Measurements from ENCODE around the gene GSX2.

Gene GSX2

DNA sequence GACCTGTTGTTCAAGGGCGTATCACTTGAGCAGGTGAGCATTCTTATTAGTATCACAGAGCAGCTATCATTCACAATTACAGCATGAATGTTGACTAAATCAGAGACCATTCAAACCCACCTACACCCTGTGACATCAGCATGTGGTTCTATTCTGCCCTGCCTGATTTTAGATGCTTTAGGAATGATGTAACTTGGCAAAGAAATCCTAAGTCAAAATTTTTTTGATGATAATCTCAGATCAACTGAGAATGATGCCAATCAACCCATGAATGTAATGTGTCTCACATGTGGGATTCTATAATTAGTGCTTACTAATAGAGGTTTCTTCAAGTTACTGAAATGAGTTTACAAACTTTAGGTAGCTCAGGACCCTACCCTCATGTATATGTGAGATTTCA, 22.2 kb upstream of the GSX2 start:
- DNase-seq (ENCODE audit: low read depth) = no peak

DNA sequence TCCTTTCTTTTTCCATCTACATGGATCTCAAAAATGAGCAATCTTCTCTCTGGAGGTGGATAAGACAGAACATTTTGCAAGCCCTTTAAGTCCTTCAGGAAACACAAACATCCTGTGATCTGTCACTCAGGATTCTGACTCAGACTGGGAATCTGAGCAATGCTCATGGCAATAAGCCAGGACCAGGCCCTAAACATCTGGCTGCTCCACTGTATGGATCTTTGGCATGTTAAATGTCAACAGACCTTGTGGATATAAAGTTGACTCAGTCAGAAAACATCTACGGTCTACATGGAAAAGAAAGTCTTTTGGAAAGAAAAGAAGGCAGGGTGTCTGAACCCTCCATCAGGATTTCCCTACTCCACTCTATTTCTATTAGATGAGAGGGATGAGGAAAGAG, 17.8 kb upstream of the GSX2 start:
- DNase-seq (ENCODE audit: low read depth) = no peak

DNA sequence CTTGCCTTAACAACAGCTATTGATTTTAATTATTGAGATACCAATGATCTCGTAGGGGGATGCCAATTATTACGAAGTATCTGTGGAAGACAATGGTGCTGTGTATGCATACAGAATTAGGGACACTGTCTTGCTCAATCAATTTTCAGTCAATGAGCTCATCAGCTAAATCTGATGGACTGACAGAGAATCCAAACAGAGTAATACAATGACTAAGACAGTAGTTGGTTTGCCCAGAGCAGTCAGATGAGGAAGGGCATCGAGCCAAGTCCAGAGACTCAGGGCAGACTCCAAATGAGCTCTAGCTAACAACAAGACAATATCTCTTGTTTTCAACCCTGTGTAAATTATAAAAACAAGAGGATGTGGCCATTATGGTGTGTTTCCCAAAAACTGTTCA, 14.7 kb upstream of the GSX2 start:
- DNase-seq (ENCODE audit: low read depth) = no peak

DNA sequence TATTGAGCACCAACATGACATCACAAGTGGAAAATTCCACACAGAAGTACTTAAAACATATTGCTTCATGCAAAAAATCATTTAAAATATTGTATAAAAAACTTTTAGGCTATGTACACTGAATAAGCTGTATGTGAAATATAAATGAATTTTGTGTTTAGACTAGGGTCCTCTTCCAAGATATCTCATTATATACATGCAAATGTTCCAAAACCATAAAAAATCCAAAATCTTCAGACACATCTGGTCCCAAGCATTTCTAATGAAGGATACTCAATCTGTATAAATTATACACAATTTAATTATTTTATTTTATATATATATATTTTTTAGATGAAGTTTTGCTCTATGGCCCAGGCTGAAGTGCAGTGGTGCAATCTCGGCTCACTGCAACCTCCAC, 10.1 kb upstream of the GSX2 start:
- no peak for DNase-seq (ENCODE audit: low read depth)

DNA sequence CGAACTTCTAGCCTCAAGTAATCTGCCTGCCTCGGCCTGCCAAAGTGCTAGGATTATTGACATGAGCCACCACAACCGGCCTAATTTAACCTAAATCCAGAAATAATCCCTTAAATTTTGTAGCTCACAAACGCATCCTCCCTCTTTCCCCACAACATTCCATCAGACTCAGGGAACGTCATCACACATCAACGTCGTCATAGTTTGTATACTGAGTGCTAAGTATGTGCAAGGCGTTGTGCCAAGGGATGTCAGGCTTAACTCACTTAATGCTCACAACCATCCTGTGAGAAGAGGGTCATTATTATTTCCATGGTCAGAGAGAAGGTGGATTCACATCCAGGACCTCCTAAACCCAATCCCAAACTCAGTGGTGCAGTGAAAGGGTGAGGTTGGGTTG, 9.6 kb upstream of the GSX2 start:
- DNase-seq (ENCODE audit: low read depth) = no peak

DNA sequence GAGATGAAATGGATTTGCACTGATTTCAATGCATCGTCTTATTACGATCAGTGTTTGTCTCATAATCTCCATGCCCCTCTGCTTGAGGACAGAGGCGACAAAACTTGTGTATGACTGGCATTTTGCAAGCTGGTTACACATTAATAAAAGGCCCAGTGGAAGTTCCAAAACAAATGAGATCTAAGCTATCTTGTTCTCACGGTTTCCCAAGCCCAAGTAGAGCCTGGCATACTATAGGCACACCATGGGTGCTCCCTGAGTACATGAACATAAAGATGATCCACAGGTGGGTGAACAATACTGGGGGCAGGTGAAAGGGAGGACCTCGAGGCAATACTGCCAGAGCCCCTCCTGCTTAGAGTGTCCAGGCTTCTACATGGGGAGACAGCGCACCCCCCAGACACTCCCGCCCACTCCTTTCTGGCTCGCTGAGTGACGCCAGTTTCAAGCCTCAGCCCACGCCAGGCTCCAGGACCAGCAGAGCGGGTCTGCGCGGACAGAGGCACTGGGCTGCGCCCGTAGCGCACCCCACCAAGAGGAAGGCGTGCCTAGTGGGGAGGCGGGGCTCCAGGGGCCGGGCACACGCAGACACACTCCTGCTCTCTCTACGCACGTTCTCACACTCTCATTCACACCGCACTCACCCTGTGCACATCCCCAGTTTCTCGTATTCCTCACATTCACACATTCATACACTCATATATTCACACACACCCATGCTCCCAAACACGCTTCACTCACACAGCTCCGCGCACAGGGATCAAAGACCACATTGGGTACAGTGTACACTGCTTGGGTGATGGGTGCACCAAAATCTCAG, 8.9 kb upstream of the GSX2 start:
- no peak for DNase-seq (ENCODE audit: low read depth)

DNA sequence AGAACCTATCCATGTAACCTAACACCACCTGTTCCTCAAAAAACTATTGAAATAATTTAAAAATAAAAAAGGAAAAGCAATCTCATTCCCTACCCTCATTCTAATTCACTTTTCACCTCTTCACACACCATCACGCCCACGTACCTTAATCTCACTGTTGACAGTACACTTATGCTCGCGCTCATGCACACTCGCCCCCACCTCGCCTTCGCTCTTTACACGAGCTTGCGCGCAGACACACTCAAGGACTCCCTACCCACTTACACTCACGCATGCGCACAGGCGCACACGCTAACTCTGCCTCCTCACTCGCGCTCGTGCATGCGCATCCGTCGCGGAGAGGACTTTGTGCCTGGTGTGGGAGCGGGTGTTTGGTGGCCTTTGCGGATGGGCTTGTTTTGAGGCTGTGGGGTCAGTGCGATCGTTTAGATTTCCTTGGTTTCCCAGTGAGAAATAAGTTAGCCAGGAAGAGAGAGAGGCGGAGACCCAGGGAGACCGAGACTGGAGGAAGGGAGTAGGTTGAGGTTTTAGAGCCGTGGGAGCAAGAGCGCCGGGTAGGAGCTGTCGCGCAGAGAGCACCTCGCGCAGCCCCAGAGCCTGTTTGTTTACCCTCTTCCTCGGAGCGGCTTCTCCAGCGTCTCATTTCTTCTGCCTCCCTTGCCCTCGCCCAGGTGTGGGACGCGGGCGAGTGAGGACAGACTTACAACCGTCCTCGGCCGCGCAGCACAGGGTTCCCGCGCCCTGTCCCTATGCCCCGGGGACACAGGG, 8.1 kb upstream of the GSX2 start:
- DNase-seq (ENCODE audit: low read depth) = peak; percentile 79

DNA sequence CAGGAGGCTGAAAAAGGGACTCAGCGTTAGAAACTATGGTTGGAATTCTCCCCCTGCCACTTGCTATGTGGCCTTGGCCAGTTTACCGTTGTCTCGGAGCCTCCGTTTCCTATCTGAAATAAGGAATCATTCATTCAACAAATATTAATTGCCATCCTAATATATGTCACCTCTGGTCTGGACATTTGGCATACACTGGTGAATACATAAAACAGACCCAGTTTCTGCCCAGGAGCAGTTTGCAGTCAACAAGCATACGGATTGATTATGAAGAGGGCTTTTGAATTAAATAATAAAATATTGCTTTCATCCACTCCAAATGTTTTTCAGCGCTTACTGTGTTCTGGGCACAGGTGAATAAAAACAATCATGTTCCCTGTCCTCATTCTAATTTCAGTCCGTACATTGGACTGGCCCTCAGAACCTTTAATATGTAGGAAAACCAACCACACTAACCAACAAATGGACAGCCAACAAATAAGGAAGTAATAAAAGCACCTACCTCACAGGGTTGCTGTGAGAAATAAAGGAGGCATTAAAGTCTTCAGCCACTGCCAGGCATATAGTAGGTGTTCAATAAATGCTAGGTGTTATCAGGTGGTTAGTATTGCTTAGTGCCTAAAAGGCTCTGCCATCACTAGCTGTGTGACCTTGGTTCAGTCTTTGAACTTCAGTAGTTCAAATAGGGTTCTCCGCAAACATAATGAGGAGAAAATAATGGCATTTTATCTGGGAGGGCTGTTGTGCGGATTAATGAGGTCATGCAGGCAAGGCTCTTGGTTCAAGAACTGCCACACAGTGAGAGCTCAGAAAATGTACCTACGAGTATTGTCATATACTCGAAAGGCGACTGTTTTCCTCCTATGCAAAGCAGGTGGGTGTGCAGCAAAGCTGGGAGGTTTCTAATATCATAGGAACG, 7.3 kb upstream of the GSX2 start:
- no peak for DNase-seq (ENCODE audit: low read depth)

DNA sequence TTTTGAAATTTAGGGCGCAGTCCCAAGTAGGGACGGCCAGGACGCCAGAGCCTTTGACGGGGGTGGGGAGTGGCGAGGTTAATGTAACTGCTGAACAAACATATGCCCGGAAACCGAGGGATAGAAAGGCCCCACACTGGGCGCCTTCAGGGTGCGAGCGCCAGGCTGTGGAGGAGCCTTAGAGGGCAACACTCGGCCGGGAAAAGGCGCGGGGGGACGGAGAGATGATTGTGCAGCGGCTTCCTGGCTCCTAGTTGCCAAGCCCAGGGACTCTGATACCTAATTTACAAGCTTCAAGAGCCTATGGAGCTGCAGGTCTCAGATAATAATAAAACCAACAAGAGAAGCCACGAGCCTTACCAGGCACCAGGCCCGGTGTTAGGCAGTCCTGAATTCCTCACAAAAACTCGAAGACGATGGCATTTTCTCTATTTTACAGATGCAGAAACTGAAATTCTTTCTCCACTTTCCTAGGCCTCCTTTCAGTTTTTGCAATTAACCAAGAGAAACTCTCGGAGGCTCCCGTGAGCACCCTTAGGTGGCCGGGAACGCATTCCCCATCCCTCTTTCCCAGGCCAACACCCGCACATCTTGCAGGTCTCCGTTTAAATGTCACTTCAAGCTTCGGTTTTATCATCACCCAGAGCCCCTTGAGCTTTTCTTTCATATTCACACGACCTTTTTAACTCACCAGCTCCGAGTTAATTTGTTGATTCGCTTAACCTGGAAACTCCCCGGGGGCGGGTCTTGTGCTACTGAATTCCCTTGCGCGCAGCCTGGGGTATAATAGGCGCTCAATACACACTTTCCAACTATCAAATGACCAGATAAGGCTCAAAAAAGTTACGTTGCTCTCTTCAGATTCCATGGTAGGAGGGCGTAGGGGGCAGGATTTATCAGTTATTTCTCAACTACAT, 6.4 kb upstream of the GSX2 start:
- DNase-seq (ENCODE audit: low read depth) = no peak

DNA sequence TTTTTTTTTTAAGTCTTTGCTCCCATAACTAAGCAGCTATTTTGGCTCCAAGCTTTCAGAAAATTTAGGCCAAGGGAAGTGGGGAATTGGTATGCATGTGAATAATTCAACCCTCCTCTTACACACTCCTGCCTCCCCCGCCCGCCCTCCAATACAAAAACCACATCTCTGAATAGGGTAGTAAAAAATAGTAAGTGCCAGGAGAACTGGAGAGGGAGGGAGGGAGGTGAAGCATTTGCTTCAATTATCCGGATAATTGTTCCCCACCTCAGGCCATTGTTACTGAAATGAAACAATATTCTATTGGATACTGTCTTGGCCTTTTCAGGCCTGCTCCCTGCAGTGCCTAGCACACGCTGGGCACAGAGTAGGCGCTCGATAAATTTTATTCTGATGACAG, 5.5 kb upstream of the GSX2 start:
- no peak for DNase-seq (ENCODE audit: low read depth)

DNA sequence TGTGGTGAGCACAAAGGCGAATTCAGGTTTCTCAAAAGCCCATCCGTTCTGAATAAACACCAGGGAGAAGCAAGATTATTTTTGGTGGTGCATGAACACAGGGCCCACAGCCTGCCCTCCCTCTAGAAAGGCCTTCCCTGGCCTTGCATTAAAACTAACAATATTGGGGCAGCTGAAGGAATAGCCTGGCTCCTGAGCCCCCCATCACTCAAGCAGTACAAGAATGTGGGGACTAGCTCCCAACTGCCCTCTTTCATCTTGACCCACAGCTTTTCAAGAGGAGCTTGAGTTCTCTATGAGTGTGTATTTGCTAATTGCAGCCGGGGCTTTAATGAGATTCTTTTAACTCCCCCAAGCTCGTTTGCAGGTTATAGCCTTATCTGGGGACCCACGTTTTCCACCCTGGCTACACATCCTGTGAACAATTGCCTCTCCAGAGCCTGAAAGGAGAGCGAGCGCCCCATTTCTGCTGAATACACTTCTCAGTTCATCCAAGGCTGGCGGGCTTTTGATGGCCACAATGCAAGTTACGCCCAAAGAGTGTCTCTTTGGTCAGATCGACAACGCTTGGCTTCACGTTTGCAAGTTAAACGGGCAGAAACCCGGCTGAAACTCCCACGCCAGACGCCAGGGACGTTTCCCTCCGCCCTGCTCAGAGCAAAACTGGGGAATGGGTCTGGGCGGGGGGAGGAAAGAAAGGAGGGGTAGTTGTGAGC, 4.7 kb upstream of the GSX2 start:
- DNase-seq (ENCODE audit: low read depth) = no peak

DNA sequence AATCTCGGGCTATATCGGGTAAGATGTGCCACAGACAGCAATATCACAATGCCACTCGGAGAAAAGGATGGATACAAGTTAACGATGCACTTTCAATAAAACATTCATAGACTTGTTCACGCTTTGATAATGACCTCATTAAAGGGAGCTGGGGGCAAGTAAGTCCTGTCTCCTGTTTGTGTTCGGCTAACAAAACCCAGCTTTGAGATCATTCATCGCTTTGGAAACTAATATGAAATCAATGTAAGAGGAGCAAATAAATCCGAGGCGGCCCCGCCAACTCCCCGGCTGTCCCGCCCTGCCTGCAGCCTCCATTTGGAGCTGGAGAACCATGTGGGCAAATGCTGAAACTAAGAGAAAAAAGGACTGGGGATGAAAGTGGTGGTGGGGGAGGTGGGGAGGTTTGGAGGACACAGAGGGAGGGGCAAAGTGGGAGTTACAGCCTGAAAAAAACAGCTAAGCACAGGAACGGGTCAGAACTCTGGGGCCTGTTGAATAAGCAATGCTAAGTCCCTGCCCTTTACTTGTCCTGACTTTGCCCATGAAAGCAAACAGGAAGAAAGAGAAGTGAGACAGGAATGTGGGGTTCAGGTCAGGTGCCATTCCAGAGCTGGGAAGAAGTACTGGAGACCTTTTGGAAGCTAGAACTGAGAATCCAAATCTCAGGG, 3.5 kb upstream of the GSX2 start:
- DNase-seq (ENCODE audit: low read depth) = no peak

DNA sequence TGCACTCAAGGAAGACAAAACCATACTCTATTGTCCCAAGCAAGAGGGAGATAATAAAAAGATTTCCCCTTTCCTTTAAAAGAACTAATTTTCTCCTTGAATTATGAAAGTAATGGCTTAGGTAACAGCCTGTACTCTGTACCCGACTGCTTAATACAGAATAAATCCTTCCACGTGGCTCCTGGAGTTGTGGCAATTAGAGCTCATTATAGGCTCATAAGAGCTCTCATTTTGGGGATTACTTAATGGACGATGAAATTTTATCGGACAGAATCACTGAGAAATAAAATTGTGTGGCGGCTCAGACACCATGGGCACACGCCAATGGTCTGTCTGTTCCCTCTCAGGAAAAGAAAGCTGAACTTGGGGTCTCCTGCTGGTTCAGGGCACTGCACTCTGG, 2.8 kb upstream of the GSX2 start:
- no peak for DNase-seq (ENCODE audit: low read depth)

DNA sequence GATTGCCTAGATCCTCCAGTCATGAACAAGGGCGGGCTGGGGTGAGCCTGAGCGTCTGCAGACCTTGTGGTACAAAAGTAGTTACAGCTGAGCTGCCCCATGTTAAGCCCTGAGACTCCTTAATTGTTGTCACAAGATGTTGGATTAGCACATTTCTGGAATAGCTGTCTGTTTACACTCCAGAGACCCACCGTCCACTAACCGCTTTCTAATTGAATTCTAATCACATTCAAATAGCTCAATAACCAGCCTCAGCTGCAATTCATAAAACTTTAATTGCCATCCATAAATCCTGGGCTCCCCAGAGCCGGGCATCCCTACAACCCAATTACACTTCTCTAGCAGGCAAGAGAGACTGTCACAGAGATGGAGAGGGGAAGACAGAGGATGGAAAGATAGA, 1.6 kb upstream of the GSX2 start:
- DNase-seq (ENCODE audit: low read depth) = no peak

DNA sequence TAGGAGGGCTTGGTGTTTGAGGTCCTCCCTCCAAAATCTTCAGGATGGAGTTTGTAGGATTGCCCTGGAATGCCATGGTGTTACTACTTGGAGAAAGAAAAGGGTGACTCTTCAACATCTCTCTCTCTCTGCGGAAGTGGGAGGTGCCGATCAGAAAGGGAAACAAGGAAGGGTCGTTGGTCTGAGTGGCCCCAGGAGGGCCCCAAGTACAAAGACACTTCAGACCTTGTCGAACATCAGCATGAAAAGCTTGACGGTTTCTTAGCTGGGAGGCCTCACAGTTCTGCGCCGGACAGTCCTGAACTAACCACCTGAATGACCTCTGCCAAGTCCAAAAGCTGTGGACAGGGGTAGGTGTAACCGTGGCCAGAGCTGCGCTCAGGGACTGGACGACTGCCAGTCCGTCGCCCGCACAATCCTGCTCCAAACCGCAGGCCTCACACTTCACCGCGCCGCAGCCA, 646 bp upstream of the GSX2 start:
- DNase-seq (ENCODE audit: low read depth) = no peak

DNA sequence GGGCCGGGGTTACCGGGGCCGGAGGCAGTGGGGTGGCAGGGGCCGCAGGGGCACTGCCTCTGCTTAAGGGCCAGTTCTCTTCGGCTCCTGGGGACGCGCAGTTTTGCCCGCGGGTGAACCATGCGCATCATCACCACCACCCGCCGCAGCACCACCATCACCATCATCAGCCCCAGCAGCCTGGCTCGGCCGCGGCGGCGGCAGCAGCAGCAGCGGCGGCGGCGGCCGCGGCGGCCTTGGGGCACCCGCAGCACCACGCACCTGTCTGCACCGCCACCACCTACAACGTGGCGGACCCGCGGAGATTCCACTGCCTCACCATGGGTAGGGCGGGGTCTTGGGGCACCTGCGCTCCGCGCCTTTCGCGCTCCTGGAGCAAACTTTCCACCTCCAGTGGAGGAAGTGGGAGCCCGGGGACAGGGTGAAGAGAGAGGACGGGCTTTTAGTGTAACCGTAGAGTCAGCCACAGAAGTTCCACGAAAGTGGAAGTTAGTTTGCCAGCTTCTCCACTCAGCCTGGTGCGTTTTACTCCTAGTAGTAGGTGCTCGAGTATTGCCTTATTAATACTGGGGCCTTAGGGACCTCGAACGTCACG, 729 bp downstream of the GSX2 start:
- DNase-seq (ENCODE audit: low read depth) = no peak

DNA sequence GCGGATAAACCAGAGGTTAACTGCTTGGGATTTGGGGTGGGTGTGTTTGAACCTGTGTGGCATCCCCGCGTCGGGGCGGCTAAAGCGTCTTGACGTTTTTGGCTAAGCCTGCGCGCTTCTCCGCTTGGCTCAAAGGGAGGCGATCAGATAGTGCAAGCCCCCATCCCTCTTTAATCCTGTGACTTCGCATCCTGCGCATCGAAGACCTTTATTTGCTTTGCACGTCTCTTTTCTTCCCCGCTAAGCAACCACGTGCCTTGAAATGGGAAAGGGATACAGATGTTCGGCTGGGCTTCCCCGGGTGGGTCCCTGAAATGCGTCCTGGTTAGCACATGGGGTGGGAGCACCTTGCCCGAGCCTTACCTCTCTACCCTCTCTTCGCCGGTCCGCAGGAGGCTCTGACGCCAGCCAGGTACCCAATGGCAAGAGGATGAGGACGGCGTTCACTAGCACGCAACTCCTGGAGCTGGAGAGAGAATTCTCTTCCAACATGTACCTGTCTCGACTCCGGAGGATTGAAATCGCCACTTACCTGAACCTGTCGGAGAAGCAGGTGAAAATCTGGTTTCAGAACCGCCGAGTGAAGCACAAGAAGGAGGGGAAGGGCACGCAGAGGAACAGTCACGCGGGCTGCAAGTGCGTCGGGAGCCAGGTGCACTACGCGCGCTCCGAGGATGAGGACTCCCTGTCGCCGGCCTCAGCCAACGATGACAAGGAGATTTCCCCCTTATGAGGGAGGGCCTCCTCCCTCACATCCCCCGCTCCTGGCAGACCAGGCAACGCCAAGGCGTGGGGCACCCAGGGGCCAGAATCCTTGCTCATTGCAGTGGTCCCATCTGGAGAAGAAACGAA, 1.5 kb downstream of the GSX2 start:
- no peak for DNase-seq (ENCODE audit: low read depth)

DNA sequence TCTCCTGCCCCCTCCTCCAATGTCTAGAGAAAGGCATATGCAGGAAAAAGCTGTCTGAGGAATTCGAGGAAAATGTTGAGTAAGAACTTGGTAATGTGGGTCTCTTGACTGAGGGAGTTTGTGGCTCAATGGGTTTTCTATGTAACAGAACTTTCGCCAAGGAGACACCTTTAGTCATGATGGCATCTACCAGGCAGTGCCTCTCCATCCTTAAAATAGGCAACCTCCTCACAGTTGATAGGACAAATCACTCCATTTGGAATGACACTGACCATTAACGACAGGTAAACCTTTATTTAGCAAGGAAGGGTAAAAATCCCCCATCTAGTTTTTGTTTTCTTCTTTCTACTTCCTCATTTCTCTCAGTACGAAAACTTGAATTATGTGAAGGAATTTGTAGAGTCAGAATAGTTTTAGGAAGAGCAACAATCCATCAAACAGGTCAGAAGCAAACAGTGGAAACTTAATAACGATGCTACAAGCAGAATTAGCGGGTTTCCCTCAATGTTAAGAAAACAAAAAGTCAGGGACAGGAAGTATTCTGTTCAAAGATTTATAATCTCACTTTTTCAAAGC, 2.7 kb downstream of the GSX2 start:
- DNase-seq (ENCODE audit: low read depth) = no peak

Measured in activated T-cell treated with anti-CD3 and anti-CD28 coated beads for 1 hour (primary cell).